SJSA1 (cell line): Measurements from ENCODE around the gene OR4D11. TPM values are rescaled to one million over a fixed set of nuclear protein-coding genes. Genes with fewer than 3 reads are reported as not detected.
"Not testable (repeated sequence)": the region's sequence is repeated elsewhere in the genome, so short reads cannot be mapped to it uniquely, and the experiment has no call there.

Experiments used
- DNase-seq, 2 experiments: peaks; one replicate each; pipeline ENCODE4 v3.0.0-alpha.2; 2015 to 2020; ENCODE audit warnings: low spot score in 2 of 2, low read depth in 1 of 2
- H3K27ac ChIP-seq: fragments of 250-450 bp; sonication (Bioruptor Pico); 2 replicates; pipeline ENCODE4 v1.5.1; 2020; ENCODE audit warnings: mild to moderate bottlenecking, moderate library complexity
- H3K27me3 ChIP-seq: fragments of 250-450 bp; sonication (Bioruptor Pico); replicated peaks from 2 replicates; pipeline ENCODE4 v1.5.1; 2020; ENCODE audit warnings: mild to moderate bottlenecking, moderate library complexity
- H3K36me3 ChIP-seq: fragments of 250-450 bp; sonication (Bioruptor Pico); 2 replicates; pipeline ENCODE4 v1.5.1; 2020; ENCODE audit warnings: mild to moderate bottlenecking
- H3K4me1 ChIP-seq: fragments of 250-450 bp; sonication (Bioruptor Pico); replicated peaks from 2 replicates; pipeline ENCODE4 v1.6.1; 2021; ENCODE audit warnings: mild to moderate bottlenecking
- H3K4me3 ChIP-seq: fragments of 250-450 bp; sonication (Bioruptor Pico); 2 replicates; pipeline ENCODE4 v1.5.1; 2020; ENCODE audit warnings: mild to moderate bottlenecking
- H3K9me3 ChIP-seq: fragments of 250-450 bp; sonication (Bioruptor Pico); replicated peaks from 2 replicates; pipeline ENCODE4 v1.5.1; 2020; ENCODE audit warnings: mild to moderate bottlenecking
- total RNA-seq: library from RNA; depleted of rRNA; stranded (reverse); fragments of >200 nt; shearing (Covaris generic); gene quantifications from 2 replicates; pipeline ENCODE4 v1.2.3, GENCODE V29; 2014

The OR4D11 gene
- total RNA-seq, 1 experiment from 2014 or later = not detected

DNA sequence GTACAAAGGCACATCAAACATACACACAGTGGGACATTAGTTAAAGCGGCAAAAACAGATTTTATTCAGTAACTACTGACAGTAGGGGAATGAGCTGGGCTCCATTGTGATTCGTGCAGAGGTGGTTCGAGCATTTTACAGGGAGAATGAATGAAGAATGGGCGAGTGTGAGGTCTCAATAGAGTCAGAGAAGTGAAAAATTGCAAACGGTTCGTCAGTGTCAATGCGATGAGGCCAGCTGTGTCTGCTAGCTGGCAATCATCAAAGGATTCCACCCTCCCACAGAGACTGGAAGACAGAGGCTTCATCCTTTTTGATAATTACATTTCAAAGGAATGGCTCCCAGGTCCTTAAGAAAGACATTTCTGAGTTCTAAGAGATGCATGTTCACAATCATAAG is 25.3 kb downstream of the OR4D11 start:
- no peaks in the 10 kb centered on the region for H3K36me3 ChIP-seq
- H3K27me3 ChIP-seq = peaks cover 23% of the 10 kb centered on the region
- no peak for DNase-seq
- no peaks in the 10 kb centered on the region for H3K9me3 ChIP-seq
- H3K27ac ChIP-seq = no peak overlapping the region
- no peak overlapping the region for H3K4me3 ChIP-seq
- no peaks in the 10 kb centered on the region for H3K4me1 ChIP-seq

DNA sequence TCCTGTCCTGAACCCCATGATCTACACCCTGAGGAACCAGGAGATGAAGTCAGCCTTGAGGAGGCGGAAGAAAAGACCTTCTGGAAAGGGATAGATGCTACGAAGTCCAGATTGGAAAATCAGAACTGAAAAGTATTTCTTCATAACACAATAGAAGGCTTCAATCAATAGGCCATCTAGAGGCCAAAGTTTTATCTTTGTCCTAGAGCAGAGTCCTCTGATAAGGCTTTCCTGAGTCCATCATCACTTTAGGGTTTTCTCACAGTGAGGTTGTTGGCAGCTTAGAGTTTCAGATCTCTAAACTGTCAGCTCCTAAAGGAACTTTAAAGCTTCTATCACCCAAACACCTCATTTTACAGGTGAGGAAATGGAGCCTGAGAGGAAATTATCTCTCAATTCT is 29.2 kb downstream of the OR4D11 start:
- no peak overlapping the region for H3K4me3 ChIP-seq
- no peak overlapping the region for H3K27ac ChIP-seq
- peaks cover 12% of the 10 kb centered on the region for H3K27me3 ChIP-seq
- H3K36me3 ChIP-seq = no peaks in the 10 kb centered on the region
- peaks cover 4% of the 10 kb centered on the region for H3K4me1 ChIP-seq
- H3K9me3 ChIP-seq = no peaks in the 10 kb centered on the region
- DNase-seq = no peak

DNA sequence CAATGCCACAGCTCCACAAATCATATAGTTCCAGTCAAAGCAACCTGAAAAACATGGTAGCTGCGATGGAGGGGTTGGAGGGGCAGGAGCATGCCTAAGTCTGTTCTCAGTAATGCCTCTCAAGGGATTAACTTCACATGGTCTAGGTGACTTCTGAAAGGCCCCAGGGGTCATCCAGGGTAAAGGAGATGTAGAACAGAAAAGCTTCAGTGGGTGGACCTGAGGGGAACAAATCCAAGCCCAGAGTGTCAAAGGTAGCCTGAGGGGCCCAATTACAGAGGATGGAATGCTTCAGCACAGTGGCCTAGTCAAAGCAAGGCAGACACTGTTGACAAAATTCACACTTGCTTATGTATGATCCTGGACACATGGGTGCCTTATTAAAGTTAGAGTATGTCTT is 31.3 kb downstream of the OR4D11 start:
- no peak for DNase-seq
- Histone ChIP-seq H3K4me1 (peaks cover 8% of the 10 kb centered on the region), H3K27ac (no peak overlapping the region), H3K27me3 (no peaks in the 10 kb centered on the region), H3K9me3 (no peaks in the 10 kb centered on the region), H3K4me3 (no peak overlapping the region), H3K36me3 (no peaks in the 10 kb centered on the region)

DNA sequence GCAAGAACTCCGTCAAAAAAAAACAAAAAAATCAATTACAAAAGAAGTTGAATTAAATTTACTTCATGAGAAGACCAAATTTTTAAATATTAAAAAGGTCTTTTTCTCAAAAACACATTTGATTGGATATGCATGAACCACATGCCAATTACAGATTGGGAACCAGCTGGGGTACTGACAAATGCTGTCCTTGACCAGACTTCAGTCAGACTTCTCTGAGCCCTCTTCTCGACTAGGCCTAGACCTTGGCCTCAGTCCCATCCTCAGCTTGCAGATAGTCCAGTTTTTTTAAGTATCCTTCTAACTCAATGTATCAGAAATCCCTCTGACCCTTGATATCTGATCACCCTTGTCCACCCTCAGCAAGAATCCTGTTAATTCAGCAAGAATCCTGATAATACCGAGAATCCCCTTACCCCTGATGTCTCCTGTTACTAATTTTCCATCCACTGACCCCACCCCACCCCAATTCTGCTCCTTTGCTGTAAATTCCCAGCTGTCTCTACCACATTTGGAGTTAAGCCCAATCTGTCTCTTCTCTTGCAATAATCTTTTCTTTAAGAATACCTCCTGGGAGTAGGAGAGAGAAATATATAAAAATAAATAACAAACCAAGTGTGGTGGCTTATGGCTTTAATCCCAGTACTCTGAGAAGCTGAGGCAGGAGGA is 38.9 kb downstream of the OR4D11 start:
- no peak for DNase-seq
- no peak overlapping the region for H3K27ac ChIP-seq
- no peak overlapping the region for H3K4me3 ChIP-seq
- peaks cover 14% of the 10 kb centered on the region for H3K4me1 ChIP-seq
- no peaks in the 10 kb centered on the region for H3K27me3 ChIP-seq
- H3K36me3 ChIP-seq = no peaks in the 10 kb centered on the region
- no peaks in the 10 kb centered on the region for H3K9me3 ChIP-seq

DNA sequence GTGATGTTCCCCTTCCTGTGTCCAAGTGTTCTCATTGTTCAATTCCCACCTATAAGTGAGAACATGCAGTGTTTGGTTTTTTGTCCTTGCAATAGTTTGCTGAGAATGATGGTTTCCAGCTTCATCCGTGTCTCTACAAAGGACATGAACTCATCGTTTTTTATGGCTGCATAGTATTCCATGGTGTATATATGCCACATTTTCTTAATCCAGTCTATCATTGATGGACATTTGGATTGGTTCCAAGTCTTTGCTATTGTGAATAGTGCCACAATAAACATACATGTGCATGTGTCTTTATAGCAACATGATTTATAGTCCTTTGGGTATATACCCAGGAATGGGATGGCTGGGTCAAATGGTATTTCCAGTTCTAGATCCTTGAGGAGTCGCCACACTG is 40.3 kb downstream of the OR4D11 start:
- not testable (repeated sequence) for H3K4me1 ChIP-seq, H3K27ac ChIP-seq, H3K9me3 ChIP-seq, H3K36me3 ChIP-seq, H3K4me3 ChIP-seq, H3K27me3 ChIP-seq, DNase-seq

DNA sequence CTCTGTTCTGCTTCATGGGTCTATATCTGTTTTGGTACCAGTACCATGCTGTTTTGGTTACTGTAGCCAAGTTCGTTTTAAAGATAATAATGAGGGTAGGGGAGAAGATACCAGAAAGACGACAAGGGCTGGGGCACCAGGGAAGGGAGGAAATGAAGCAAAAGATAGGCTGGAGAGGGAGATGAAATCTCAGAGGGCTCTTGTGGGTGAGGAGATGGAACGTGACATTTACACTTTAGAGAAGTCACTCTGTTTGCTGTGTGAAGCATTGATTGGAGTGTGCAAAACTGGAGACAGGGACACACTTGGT is 41.4 kb downstream of the OR4D11 start:
- no peak for DNase-seq
- Histone ChIP-seq H3K27me3 (no peaks in the 10 kb centered on the region), H3K9me3 (no peaks in the 10 kb centered on the region), H3K4me3 (no peak overlapping the region), H3K27ac (no peak overlapping the region; the same call in 1 of the 2 replicates), H3K4me1 (peaks cover 15% of the 10 kb centered on the region), H3K36me3 (no peaks in the 10 kb centered on the region)

DNA sequence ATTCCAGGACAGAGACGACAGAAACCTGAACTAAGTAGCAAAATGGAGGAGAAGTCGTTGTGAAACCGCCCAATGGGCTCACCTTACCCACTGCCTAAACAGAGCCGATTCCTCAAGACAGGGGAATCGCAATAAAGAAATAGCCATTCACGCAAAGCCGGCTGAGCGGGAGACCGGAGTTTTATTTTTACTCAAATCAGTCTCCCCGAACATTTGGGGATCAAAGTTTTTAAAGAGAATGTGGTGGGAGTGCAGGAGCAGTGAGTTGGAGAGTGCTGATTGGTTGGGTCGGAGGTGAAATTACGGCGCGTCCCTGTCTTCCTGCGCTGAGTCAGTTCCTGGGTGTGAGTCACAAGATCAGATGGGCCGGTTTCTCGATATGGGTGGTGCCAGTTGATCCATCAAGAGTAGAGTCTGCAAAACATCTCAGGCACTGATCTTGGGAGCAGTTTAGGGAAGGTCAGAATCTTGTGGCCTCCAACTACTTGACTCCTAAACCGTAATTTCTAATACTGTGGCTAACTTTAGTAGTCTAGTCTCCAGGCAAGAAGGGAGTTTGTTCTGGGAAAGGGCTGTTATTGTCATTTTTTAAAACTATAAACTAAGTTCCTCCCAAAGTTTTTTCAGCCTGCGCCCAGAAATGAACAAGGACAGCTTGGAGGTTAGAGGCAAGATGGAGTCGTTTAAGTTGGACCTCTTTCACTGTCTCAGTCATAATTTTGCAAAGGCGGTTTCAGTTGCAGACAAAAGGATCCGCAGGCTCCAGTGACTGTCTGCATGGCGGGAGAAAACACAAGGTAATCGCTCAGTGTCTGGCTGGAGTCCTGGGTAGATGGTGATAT is 42.0 kb downstream of the OR4D11 start:
- Histone ChIP-seq H3K27ac (no peak overlapping the region; the same call in 1 of the 2 replicates), H3K4me3 (no peak overlapping the region), H3K9me3 (no peaks in the 10 kb centered on the region), H3K4me1 (peaks cover 15% of the 10 kb centered on the region), H3K27me3 (no peaks in the 10 kb centered on the region), H3K36me3 (no peaks in the 10 kb centered on the region)
- no peak for DNase-seq

DNA sequence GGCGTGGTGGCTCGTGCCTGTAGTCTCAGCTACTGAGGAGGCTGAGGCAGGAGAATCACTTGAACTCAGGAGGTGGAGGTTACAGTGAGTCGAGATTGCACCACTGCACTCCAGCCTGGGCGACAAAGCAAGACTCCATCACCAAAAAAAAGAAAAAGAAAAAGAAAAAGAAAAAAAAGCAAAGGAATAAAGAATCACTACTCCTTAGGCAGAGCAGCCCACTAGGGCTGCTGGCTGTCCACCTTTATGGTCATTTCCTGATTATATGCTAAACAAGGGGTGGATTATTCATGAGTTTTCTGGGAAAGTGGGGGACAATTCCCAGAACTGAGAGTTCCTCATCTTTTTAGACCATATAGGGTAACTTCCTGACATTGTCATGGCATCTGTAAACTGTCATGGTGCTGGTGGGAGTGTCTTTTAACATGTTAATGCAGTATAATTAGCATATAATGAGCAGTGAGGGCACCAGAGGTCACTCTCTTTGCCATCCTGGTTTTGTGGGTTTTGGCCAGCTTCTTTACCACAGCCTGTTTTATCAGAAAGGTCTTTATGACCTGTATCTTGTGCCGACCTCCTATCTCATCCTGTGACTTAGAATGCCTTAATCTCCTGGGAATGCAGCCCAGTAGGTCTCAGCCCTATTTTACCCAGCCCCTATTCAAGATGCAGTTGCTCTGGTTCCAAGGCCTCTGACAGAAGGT is 44.4 kb downstream of the OR4D11 start:
- H3K4me1 ChIP-seq = peaks cover 15% of the 10 kb centered on the region
- H3K27me3 ChIP-seq, H3K9me3 ChIP-seq, H3K36me3 ChIP-seq, H3K27ac ChIP-seq, H3K4me3 ChIP-seq, DNase-seq: not testable (repeated sequence)

DNA sequence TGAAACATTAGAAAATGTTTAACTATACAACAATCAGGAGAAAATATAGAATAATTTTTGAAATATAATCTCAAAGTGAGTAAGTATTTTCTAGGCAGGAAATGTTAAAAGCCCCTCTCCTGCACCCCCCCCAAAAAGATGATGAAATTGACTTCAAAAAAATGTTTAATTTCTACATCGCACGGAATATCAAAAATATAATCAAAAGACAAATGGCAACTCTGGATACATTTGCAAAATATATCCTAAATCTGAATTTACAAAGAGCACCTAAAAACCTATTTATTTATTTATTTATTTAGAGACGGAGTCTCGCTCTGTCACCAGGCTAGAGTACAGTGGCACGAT is 44.9 kb downstream of the OR4D11 start:
- Histone ChIP-seq H3K27me3 (no peaks in the 10 kb centered on the region), H3K9me3 (no peaks in the 10 kb centered on the region), H3K27ac (no peak overlapping the region), H3K36me3 (no peaks in the 10 kb centered on the region), H3K4me1 (peaks cover 15% of the 10 kb centered on the region), H3K4me3 (no peak overlapping the region)
- no peak for DNase-seq

DNA sequence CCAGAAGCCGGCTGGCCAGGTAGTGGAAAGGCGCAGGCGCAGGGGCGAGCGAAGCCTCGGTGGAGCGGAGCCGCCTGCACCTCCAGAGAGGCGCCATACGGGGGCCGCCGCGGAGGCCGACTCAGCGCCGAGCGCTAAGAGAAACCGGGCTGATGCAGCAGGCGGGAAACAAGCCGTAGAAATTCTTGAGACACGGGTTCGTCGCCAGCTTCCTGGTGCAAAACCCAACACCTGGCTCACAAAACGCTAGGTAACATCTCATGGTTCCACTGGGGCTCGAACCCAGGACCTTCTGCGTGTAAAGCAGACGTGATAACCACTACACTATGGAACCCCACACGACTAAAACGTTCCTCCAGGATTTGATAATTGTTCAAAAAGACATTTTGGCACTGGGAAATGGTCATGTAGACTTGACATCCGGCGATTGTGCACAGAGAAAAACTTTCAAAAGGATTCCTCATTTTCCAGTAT is 47.0 kb downstream of the OR4D11 start:
- H3K27ac ChIP-seq = peak overlapping the region; percentile 75
- H3K4me1 ChIP-seq = peaks cover 9% of the 10 kb centered on the region
- no peaks in the 10 kb centered on the region for H3K36me3 ChIP-seq
- DNase-seq = peak; percentile 98 to 99
- H3K27me3 ChIP-seq = no peaks in the 10 kb centered on the region
- H3K9me3 ChIP-seq = no peaks in the 10 kb centered on the region
- H3K4me3 ChIP-seq = peak overlapping the region; percentile 46

DNA sequence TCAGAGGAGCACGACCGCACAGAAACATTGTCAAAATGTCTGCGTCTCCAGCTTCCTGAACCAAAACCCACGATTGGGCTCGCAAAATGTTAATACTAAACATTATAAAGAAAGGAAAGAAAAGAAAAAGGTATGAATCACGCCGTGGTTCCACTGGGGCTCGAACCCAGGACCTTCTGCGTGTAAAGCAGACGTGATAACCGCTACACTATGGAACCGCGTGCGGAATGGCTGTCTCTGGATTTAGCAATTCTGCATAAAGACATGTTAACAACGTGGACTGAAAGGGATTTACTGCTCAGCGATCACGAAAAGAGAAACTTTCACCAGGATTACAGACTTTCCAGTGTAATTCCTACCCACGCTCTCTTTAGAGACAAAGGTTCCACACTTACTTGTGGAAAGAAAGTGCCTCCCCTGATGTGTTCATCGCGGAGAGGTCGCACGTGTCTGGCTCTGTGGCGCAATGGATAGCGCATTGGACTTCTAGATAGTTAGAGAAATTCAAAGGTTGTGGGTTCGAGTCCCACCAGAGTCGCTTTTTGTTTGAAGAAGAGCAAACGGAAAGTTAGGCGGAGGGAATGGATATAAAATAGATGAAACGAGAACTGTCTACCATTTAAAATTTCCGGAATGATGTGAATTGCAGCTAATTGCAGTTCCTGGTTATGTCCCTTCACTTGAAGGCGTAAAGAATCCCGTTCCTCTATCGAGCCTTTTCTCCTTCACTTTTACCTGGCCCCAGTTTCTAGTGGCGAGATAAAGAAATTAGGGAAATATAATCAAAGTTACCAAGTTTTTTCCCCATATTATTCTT is 47.7 kb downstream of the OR4D11 start:
- no peaks in the 10 kb centered on the region for H3K27me3 ChIP-seq
- peak overlapping the region; percentile 75 for H3K27ac ChIP-seq
- no peaks in the 10 kb centered on the region for H3K9me3 ChIP-seq
- H3K36me3 ChIP-seq = no peaks in the 10 kb centered on the region
- H3K4me3 ChIP-seq = peak overlapping the region; percentile 46
- peaks cover 6% of the 10 kb centered on the region; the same call in 1 of the 2 replicates for H3K4me1 ChIP-seq
- peak; percentile 97 to 99 for DNase-seq

DNA sequence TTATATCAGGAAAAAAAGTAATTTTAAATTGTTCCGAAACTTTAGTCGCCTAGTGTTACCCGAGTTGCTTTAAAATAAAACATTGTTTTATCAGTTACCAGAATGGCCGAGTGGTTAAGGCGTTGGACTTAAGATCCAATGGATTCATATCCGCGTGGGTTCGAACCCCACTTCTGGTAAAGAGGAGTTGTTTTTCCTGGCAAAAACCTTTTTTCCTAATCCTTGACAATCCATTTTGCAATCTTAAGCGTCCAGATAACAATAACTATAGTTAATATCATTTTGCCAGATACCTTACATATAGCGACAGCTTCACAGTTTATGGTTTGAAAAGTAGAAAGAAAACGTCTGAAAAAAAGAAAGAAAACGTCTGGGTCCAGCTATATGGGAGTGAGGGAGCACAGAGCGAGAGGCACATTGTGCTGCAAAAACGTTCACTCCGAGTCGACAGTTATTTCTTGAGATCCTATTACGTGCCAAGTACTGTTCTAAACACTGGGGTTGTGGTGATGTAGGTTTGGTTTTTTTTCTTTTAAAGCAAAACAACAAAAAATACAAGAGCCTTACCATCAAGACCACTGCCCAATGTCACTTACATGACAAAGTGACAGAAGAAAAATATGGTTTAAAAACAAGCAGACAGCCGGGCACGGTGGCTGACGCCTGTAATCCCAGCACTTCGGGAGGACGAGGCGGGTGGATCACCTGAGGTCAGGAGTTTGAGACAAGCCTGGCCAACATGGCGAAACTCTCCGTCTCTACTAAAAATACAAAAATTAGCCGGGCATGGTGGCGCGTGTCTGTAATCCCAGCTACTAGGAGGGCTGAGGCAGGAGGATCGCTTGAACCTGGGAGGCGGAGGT is 48.5 kb downstream of the OR4D11 start:
- no peaks in the 10 kb centered on the region for H3K9me3 ChIP-seq
- H3K4me1 ChIP-seq = peaks cover 7% of the 10 kb centered on the region
- H3K27ac ChIP-seq = peak overlapping the region; percentile 75
- H3K4me3 ChIP-seq = peak overlapping the region; percentile 46
- no peaks in the 10 kb centered on the region for H3K36me3 ChIP-seq
- no peaks in the 10 kb centered on the region for H3K27me3 ChIP-seq
- DNase-seq = peak; percentile 81 to 93

DNA sequence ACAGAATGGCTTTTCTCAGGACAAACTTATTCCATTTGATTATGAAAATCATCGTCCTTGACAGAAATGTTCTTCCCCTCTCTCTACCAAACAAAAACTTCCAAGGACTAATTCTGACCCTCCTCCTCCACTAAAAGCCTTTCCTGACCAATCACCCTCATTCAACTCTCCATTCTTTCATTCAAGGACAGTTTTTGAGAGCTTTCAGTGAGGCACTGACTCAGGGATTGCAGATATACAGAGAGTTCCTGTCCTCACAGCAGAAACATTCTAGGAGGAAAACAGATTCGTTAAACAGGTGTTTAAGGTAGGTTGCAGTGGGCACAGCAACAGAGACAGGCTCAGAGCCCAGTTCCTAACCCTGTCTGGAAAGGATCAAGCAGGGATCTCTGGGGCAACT is 49.5 kb downstream of the OR4D11 start:
- Histone ChIP-seq H3K4me1 (peaks cover 11% of the 10 kb centered on the region), H3K27ac (no peak overlapping the region), H3K4me3 (no peak overlapping the region), H3K9me3 (no peaks in the 10 kb centered on the region), H3K27me3 (no peaks in the 10 kb centered on the region), H3K36me3 (no peaks in the 10 kb centered on the region)
- DNase-seq = no peak
